GM12873 (cell line): Measurements from ENCODE around the gene KMT2C.

Experiments used
- TF ChIP-seq, protein P1 (sequence below): IDR thresholded peaks from 2 replicates; pipeline ENCODE4 v1.5.1; 2012; ENCODE audit warnings: low read depth, mild to moderate bottlenecking, moderate library complexity, low read length, control low read depth; ENCODE audit not compliant: insufficient read depth; ENCODE audit errors: missing control alignments

KMT2C gene

DNA sequence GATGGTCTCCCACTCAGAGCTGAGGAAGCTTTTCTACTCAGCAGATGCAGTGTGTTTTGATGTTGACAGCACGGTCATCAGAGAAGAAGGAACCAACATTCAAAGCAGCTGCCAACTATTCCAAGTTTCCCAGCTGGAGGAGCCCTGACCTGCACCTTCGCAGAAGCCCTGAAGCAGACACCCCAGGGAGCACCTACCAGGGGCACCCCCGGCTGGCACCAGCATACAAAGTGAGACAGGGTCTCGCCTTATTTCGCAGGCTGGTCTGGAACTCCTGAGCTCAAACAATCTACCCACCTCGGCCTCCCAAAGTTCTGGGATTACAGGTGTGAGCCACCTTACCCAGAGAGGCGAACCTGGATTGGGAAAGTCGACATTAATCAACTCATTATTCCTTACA lies 68.6 kb downstream of the KMT2C start:
- TF ChIP-seq, protein P1, sequence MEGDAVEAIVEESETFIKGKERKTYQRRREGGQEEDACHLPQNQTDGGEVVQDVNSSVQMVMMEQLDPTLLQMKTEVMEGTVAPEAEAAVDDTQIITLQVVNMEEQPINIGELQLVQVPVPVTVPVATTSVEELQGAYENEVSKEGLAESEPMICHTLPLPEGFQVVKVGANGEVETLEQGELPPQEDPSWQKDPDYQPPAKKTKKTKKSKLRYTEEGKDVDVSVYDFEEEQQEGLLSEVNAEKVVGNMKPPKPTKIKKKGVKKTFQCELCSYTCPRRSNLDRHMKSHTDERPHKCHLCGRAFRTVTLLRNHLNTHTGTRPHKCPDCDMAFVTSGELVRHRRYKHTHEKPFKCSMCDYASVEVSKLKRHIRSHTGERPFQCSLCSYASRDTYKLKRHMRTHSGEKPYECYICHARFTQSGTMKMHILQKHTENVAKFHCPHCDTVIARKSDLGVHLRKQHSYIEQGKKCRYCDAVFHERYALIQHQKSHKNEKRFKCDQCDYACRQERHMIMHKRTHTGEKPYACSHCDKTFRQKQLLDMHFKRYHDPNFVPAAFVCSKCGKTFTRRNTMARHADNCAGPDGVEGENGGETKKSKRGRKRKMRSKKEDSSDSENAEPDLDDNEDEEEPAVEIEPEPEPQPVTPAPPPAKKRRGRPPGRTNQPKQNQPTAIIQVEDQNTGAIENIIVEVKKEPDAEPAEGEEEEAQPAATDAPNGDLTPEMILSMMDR = no peak

DNA sequence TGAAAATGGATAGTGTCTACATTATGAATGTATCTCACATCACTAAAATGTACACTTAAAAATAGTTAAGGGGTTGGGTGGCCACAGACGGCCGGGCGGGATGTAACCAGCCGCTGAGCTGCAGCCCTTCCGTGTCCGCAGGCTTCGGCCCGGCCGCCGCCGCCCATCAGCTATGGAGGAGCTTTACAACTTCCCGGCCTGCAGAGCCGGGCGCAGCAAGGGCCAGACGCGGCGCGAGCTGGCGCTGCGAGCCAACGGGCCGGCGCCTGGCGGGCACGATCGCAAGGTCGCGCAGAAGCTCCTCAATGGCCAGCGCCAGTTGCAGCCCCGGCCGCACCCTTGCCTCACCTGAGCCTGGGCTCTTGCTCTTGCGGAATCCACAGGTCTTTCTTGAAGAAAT lies 69.1 kb downstream of the KMT2C start:
- TF ChIP-seq, protein P1 = no peak

DNA sequence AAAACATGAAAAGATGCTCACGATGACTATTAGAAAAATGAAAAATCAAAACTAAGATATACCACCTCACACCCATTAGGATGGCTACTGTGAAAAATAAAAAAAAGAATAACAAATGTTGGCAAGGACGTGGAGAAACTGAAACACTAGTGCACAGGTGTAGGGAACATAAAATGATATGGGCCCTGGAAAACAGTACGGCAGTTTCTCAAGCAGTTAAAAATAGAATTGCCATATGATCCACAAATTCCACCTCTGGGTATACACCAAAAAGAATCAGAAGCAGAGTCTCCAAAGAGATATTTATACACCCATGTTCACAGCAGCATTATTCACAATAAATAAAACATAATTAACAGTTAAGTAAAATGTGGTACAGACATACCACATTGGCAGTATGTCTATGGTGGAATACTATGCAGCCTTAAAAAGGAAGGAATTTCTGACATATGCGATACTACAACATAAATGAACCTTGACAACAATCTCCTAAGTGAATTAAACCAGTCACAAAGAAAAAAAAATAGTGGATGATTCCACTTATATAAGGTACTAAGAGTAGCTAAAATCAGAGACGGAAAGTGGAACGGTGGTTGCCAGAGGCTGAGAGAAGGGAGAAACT lies 69.7 kb downstream of the KMT2C start:
- TF ChIP-seq, protein P1 = no peak

DNA sequence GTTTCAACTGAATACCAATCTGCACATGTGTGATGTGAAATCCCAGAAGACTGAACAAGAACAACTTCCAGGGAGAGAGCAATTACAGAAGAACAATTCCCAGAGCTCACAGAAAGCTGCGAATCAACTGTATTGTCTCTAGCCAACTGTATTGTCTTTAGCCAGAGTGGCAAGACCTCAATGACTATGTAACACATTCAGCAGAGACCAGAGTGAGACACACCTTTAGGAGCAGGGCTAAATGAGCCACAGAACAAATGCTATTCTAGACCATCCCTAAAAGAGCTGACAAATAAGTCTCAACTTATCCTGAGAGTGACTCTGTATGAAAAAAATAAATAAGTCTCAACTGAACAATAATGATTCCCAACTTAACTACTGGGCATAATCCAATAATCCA lies 72.0 kb downstream of the KMT2C start:
- TF ChIP-seq, protein P1 = no peak

DNA sequence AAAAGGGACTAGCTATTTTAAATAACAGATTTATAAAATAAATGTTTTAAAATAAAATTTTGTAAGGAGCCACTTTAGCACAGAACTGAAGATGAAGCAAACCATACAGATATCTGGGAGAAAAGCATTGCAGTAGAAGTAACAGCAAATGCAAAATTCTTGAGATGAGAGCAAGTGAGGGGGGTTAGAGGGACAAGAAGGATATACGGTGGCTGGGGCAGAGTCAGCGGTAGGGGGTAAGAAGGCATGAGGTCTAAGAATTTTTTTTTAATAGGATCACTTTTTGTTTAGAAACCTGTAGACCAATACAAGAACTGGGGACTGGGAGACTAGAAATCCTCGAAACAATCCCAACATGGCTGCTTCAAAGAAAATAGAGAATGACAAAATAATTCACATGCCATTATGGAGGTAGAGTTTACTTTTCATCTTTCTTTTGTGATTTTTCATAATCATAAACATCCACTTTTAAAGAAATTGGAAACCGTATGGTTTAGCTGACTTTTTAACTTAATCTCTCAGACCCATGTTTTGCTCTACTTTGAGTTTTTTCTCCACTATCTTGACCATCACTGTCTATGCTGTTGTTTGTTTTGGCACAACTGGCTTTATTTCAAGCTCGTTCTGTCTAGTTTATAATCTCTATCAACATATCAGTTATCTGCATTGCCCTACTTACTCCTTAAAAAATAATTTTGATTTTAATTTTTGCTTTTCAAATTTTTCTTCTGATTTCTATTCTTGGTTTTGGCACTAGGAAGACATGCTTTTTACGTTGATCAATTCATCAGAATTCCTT lies 73.5 kb downstream of the KMT2C start:
- TF ChIP-seq, protein P1 = no peak

DNA sequence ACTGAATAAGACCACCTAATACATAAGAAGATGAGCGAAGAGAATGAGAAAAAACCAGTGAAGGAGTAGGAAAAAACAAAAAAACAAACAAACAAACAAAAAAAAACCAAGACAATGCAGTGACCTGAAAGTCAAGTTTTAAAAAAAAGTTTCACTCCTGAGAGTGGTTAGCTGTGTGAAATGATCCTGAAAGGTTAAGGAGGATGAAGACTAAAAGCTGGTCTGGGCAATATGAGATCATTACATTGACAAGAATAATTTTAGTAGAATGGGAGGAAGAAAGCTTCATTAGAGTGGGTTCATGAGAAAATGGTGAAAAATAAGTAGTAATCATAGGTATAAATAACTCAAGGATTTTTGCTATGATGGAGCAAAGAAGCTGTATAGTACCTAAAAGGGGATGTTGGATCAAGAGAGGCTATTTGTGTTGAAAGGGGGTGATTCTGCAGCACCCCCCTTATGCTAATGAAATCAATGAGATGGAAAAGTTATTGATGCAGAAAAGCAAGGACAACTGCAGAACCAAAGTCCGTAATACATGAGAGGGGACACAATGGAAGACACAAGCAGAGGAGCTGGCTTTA lies 80.2 kb downstream of the KMT2C start:
- TF ChIP-seq, protein P1 = no peak

DNA sequence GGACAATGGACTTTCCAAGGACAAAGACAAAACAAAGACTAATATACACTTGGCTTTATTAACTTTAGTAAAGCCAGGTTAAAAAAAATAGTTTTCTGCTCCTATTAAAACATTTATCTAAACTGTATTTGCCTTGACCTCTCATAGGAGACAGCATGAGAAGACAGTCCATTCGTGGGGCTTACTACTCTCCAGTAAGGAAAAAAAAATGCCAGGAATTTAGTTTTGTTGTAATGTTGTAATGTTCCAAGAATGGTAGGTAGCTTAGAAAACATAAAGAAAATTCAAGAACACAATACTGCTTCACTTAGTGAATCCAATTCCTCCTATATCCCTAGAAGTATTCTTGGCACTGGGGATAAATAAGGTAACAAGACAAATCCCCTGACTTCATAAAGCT lies 81.7 kb downstream of the KMT2C start:
- TF ChIP-seq, protein P1 = no peak
